Measurements from ENCODE around the gene METTL27. TPM values are rescaled to one million over a fixed set of nuclear protein-coding genes. Genes with fewer than 3 reads are reported as not detected.
A peak's percentile ranks its signal among the peaks of the same experiment; 100 is the strongest.

The METTL27 gene
- total and polyA plus RNA-seq, 8 donors, result 0.80 to 4.8 (median 2.0) TPM; not detected in 4

- H3K4me3 ChIP-seq, result peak overlapping the region in 1 of 4 donors; percentile 46
- 48 to 67% (median 61%) methylated on average over 13 of the region's 13 CpGs for WGBS, 5 donors
- no peaks in the 10 kb centered on the region for H3K36me3 ChIP-seq
- H3K4me1 ChIP-seq, result peaks cover 8 to 50% (median 45%) of the 10 kb centered on the region in 4 donors
- peaks cover 0 to 71% (median 10%) of the 10 kb centered on the region in 3 donors for H3K27me3 ChIP-seq
- H3K27ac ChIP-seq, result peak overlapping the region in 3 of 5 donors; percentile 22 to 86 (median 56)
- intact Hi-C loops (cut with DNase I; ENCODE audit: low total_unique reads), result no loop called here
- H3K9me3 ChIP-seq, result no peaks in the 10 kb centered on the region
- TF ChIP-seq CTCF (IDR thresholded peaks at IDR 0.05) (no peak), EP300 (IDR thresholded peaks at IDR 0.05) (no peak), POLR2A (IDR thresholded peaks at IDR 0.05) (no peak), POLR2AphosphoS5 (IDR thresholded peaks at IDR 0.05) (no peak)
- peak in 1 of 2 donors; percentile 75 for DNase-seq
Observed at GRCh38 chr7:73833251-73833919, 8.9 kb downstream of the METTL27 start.

GRCh38 chr7:73832806-73833205, 9.5 kb downstream of the METTL27 start:
- no peaks in the 10 kb centered on the region for H3K9me3 ChIP-seq
- no peaks in the 10 kb centered on the region for H3K36me3 ChIP-seq
- intact Hi-C loops (cut with DNase I; ENCODE audit: low total_unique reads), result no loop called here
- H3K27me3 ChIP-seq, result peaks cover 0 to 65% (median 10%) of the 10 kb centered on the region in 3 donors
- no peak for TF ChIP-seq CTCF (IDR thresholded peaks at IDR 0.05)
- TF ChIP-seq EP300 (IDR thresholded peaks at IDR 0.05), result no peak
- no peak for TF ChIP-seq POLR2A (IDR thresholded peaks at IDR 0.05)
- no peak for TF ChIP-seq POLR2AphosphoS5 (IDR thresholded peaks at IDR 0.05)
- H3K4me1 ChIP-seq, result peaks cover 14 to 55% (median 51%) of the 10 kb centered on the region in 4 donors
- peak in 1 of 2 donors; percentile 40 for DNase-seq
- peak overlapping the region in 3 of 5 donors; percentile 56 to 86 (median 74) for H3K27ac ChIP-seq
- WGBS, 5 donors, result 43 to 58% (median 51%) methylated on average over 13 of the region's 13 CpGs
- peak overlapping the region in 1 of 4 donors; percentile 46 for H3K4me3 ChIP-seq

GRCh38 chr7:73831834-73832651, 10.3 kb downstream of the METTL27 start:
- whole genome bisulfite sequencing, 5 donors, result 28 to 53% (median 37%) methylated on average over 16 of the region's 16 CpGs
- DNase-seq, result peak; percentile 90 to 94
- intact Hi-C loops (cut with DNase I; ENCODE audit: low total_unique reads), result no loop called here

More at GRCh38 chr7:73831834-73832651, 10.3 kb downstream of the METTL27 start:
- no peaks in the 10 kb centered on the region for H3K36me3 ChIP-seq
- H3K27me3 ChIP-seq, result peaks cover 0 to 61% (median 10%) of the 10 kb centered on the region in 3 donors
- H3K4me3 ChIP-seq, result peak overlapping the region in 3 of 4 donors; percentile 22 to 46 (median 41)
- H3K9me3 ChIP-seq, result no peaks in the 10 kb centered on the region
- TF ChIP-seq CTCF (IDR thresholded peaks at IDR 0.05) (no peak), POLR2A (IDR thresholded peaks at IDR 0.05) (no peak), POLR2AphosphoS5 (IDR thresholded peaks at IDR 0.05) (peak in 2 of 3 donors; percentile 50 to 65)
- peaks cover 20 to 63% (median 58%) of the 10 kb centered on the region in 4 donors for H3K4me1 ChIP-seq
- peak overlapping the region; percentile 41 to 86 (median 71) for H3K27ac ChIP-seq

Measured in stomach (tissue), 9 donors.